GM19238 (cell line): ENCODE results near the gene SEMA5A.
"Not testable (repeated sequence)": the region's sequence is repeated elsewhere in the genome, so short reads cannot be mapped to it uniquely, and the experiment has no call there.

ENCODE experiments used
- DNase-seq: peaks from one replicate; pipeline ENCODE4 v3.0.0; 2011; ENCODE audit warnings: low spot score; ENCODE audit not compliant: insufficient read length

The SEMA5A gene

GRCh38 chr5:9362600-9362999, 183.3 kb downstream of the SEMA5A start:
- DNase-seq = no peak

DNA sequence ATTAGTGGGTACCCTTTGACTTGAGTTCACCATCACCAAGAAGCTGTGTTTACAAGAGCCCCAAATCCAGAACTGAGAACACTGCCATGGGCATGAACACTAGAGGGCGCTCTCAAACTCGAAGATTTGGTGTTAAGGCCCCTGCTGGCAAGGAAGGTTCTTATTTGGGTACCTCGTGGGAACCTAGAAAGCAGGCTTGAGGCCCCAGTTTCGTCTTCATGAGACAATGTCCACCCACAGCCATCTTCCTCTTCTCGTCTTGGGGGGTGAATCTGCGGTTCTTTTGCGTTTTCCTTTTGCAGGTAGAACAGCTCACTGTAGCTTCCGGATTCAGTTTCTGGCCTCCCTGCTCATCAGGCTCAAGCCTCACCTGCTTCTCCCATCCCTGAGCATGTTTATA, 184.0 kb downstream of the SEMA5A start:
- DNase-seq = peak; percentile 31

DNA sequence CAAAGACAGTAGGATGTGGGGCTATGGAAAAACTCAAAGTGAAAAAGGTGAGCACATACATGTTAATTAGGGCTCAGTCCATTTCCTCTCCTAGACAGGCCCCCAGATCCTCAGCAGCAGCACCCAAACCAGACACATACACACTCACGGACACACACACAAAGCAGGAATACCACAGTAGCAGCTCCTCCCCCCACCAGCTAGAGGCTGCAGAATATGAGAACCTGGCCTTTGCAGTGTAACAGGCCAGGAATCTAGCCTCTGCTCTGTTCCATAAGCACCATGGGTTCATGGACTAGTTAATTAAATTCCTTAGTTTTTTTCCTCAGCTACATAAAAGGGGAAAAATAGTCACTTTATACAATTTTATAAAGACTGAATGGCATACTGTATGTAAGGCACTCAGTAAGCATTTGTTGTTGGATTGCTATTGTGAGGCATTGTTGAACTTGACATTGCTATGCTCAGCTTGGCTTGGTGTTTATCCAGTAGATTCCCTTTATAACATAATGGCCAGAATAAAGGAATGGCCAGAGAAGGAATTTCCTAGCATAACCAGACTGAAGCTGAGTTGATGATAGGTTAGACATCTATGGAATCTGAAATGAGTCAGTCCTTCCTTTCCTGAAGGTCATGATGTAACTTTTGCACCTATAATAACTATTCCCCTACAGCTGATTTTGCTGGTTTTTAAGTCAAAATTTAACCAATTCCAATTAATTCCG, 186.8 kb downstream of the SEMA5A start:
- no peak for DNase-seq

DNA sequence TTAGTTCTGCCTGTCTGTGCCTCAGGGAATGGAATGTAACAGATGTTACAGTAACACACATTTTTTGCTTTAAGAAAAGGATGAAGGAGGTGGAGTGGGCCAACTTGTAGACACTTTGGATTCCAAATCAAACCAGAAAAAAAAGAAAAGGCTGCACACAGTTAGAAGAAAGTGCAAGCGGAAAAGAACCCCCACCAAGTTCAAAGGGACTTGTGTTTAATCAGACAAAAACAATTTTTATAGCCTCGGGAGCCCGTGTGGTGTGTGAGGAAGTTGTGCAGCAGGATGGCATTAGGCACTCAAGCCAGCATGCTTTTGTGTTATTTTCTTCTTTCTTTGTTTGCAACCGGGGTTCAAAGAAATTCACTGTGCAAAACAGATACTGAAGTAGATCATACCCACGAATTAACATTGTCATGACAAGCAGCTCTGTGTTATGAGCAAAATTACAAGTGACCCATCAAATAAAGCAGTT, 189.5 kb downstream of the SEMA5A start:
- no peak for DNase-seq

GRCh38 chr5:9354336-9355081, 191.4 kb downstream of the SEMA5A start:
- DNase-seq = no peak

DNA sequence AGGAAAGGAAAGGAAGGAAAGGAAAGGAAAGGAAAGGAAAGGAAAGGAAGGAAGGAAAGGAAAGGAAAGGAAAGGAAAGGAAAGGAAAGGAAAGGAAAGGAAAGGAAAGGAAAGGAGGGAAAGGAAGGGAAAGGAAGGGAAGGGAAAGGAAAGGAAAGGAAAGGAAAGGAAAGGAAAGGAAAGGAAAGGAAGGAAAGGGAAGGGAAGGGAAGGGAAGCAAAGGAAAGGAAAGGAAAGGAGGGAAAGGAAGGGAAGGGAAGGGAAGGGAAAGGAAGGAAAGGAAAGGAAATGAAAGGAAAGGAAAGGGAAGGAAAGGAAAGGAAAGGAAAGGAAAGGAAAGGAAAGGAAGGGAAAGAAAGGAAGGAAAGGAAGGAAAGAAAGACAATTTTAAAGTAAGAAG, 192.8 kb downstream of the SEMA5A start:
- not testable (repeated sequence) for DNase-seq

DNA sequence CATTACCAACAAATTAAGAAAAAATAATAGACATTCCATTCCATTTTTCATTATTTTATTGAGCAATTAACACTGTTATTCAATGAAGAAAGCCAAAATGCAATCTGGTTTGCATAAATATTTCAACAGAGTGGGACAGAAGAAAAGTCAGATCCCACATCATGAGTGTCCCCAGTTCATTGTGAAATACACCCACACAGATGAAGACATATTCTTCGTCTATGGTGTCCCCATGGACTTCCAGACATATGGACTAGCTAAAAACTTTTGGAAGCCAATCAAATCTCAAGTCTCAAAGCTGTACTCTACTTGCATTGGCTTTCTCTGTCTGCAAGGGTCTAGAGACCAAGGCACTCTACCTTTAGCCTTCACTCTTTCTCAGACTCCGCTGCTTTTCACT, 194.3 kb downstream of the SEMA5A start:
- DNase-seq = no peak

- no peak for DNase-seq
Observed at GRCh38 chr5:9350301-9350797, 195.5 kb downstream of the SEMA5A start.

DNA sequence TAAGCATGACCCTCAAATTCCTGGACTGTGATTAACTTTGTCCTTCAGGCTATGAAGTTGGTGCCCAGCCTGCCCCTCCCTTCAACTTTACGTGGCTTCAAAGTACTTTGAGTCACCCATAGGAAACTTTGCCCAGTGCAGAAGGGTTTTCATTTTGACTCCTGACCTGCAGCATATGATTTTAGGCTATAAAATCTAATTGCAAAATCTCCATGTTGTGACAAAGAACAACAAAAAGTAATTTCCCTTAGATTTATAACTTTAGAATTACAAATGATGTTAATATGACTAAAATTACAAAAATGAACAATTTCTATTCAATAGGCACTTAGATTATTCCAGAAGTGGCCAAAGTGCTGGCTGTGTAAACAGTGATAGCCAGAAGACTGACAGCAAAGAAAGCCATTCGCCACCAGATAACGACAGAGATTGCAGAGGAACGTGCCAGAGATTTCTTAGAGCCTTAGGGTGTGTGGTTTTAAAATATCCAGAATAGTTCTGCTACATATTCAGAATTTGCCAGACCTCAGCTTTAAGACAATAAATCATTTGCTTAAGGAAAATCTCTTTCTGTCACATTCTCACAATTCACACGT, 197.4 kb downstream of the SEMA5A start:
- no peak for DNase-seq

- DNase-seq = no peak
Observed at GRCh38 chr5:9347541-9348295, 198.2 kb downstream of the SEMA5A start.

- no peak for DNase-seq
Observed at GRCh38 chr5:9347032-9347431, 198.8 kb downstream of the SEMA5A start.

- no peak for DNase-seq
Observed at GRCh38 chr5:9344751-9345240, 201.1 kb downstream of the SEMA5A start.

- DNase-seq = no peak
Observed at GRCh38 chr5:9343146-9343850, 202.6 kb downstream of the SEMA5A start.

- DNase-seq = no peak
Observed at GRCh38 chr5:9342161-9342787, 203.6 kb downstream of the SEMA5A start.

GRCh38 chr5:9340085-9340484, 205.8 kb downstream of the SEMA5A start:
- DNase-seq = no peak

DNA sequence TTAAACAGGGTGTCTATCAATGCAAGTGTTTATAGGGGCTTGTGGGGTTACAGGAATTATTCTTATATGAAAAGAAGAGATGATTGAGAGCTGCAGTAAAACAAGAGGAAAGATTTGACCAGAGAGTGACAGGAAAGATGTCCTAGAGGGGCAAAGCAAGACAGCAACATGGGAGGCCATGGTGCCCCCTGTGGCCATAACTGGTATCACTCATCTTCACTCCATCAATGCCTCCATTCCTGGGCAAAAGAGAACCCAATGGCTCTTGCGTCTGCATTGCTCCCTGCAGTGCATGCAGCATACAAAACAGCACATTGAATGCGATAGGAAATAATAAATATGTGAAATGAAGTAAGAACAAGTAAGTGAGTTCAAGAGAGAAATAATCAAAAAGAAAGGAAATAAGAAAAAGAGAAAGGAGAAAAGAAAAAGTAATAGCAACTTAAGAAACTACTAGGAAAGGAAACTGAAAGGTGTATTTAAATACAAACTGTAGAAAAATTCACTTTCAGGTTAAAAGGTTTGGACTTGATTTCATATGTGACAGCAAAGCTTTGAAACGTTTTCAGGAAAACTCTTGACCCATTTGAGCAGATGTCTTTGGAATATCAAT, 206.6 kb downstream of the SEMA5A start:
- DNase-seq = no peak

- no peak for DNase-seq
Observed at GRCh38 chr5:9338796-9339195, 207.1 kb downstream of the SEMA5A start.

DNA sequence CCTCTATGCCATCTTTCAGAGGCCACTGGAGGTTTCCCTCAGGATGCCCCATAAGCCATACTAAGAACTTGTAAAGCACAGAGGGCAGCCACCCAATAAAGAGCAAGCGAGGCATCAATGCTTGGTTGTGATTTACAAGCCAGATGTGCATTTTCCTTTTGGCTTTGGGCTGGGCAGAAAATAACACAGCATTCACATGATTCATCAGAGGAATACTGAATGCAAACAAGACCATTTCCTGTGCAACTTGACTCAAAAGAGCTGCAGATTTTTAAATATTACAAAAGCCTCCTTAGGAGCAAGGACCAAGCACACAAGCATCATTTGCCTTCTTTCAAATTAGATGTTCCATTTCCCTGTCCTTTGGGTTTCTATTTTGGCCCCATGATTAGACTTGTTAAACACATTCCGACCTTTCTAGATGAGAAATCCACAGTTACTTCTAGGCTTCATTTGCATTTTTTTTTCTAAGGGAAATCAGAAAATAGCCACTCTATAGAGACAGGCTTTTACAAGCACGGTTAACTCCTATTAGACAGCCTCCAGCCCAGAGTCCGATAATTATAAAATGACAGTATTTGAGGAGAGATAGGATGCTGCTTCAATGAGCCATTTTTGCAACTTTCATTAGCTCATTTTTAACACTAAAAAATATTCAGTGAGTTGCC, 207.8 kb downstream of the SEMA5A start:
- no peak for DNase-seq
